ENCODE measurements around the gene LDHAL6B. TPM values are rescaled to one million over a fixed set of nuclear protein-coding genes. Genes with fewer than 3 reads are reported as not detected.
A peak's percentile ranks its signal among the peaks of the same experiment; 100 is the strongest.

The LDHAL6B gene
- total and polyA plus RNA-seq, 2 experiments from 2014 or later, result not detected

- no peak for DNase-seq (ENCODE audit: low read depth in 1 of 2, low spot score in 1 of 2)
- Histone ChIP-seq H3K9me3 (ENCODE audit: low read depth) (no peaks in the 10 kb centered on the region), H3K4me1 (ENCODE audit: low read depth) (peaks cover 9% of the 10 kb centered on the region), H3K27ac (no peak overlapping the region), H3K27me3 (no peaks in the 10 kb centered on the region), H3K36me3 (no peaks in the 10 kb centered on the region), H3K4me3 (no peak overlapping the region)
- no peak for TF ChIP-seq CTCF (IDR thresholded peaks at IDR 0.05; ENCODE audit: low read depth, low read length)
Measured at GRCh38 chr15:59174151-59174834, 32.4 kb upstream of the LDHAL6B start.

GRCh38 chr15:59174835-59175831 is 31.5 kb upstream of the LDHAL6B start:
- Histone ChIP-seq H3K4me1 (ENCODE audit: low read depth) (peaks cover 9% of the 10 kb centered on the region), H3K9me3 (ENCODE audit: low read depth) (no peaks in the 10 kb centered on the region), H3K4me3 (no peak overlapping the region), H3K36me3 (no peaks in the 10 kb centered on the region), H3K27ac (no peak overlapping the region), H3K27me3 (no peaks in the 10 kb centered on the region)
- TF ChIP-seq CTCF (IDR thresholded peaks at IDR 0.05; ENCODE audit: low read depth, low read length), result peak; percentile 64
- DNase-seq (ENCODE audit: low read depth in 1 of 2, low spot score in 1 of 2), result peak; percentile 72 to 79

- H3K27me3 ChIP-seq, result no peaks in the 10 kb centered on the region
- no peak overlapping the region for H3K4me3 ChIP-seq
- peaks cover 9% of the 10 kb centered on the region for H3K4me1 ChIP-seq (ENCODE audit: low read depth)
- DNase-seq (ENCODE audit: low read depth in 1 of 2, low spot score in 1 of 2), result no peak
- H3K36me3 ChIP-seq, result no peaks in the 10 kb centered on the region
- H3K9me3 ChIP-seq (ENCODE audit: low read depth), result no peaks in the 10 kb centered on the region
- no peak overlapping the region for H3K27ac ChIP-seq
- TF ChIP-seq CTCF (IDR thresholded peaks at IDR 0.05; ENCODE audit: low read depth, low read length), result no peak
Measured at GRCh38 chr15:59176653-59177316, 29.9 kb upstream of the LDHAL6B start.

GRCh38 chr15:59177317-59177660 is 29.4 kb upstream of the LDHAL6B start:
- H3K4me1 ChIP-seq (ENCODE audit: low read depth), result peaks cover 9% of the 10 kb centered on the region
- H3K27ac ChIP-seq, result no peak overlapping the region
- H3K9me3 ChIP-seq (ENCODE audit: low read depth), result no peaks in the 10 kb centered on the region
- DNase-seq (ENCODE audit: low read depth in 1 of 2, low spot score in 1 of 2), result no peak
- no peak overlapping the region for H3K4me3 ChIP-seq
- no peaks in the 10 kb centered on the region for H3K27me3 ChIP-seq
- TF ChIP-seq CTCF (IDR thresholded peaks at IDR 0.05; ENCODE audit: low read depth, low read length), result no peak
- H3K36me3 ChIP-seq, result no peaks in the 10 kb centered on the region

- Histone ChIP-seq H3K9me3 (ENCODE audit: low read depth) (no peaks in the 10 kb centered on the region), H3K4me1 (ENCODE audit: low read depth) (peaks cover 9% of the 10 kb centered on the region), H3K36me3 (no peaks in the 10 kb centered on the region), H3K27me3 (no peaks in the 10 kb centered on the region), H3K4me3 (no peak overlapping the region), H3K27ac (no peak overlapping the region)
- DNase-seq (ENCODE audit: low read depth in 1 of 2, low spot score in 1 of 2), result no peak
- no peak for TF ChIP-seq CTCF (IDR thresholded peaks at IDR 0.05; ENCODE audit: low read depth, low read length)
Measured at GRCh38 chr15:59178151-59178695, 28.4 kb upstream of the LDHAL6B start.

All from cardiac muscle cell (in vitro differentiated cells and primary cell).